Activated T-helper 1 cell treated with Interleukin-2 at 50 U/mL for 16 hours (primary cell): Measurements from ENCODE around the gene TCEAL3.
"Not testable (repeated sequence)": the region's sequence is repeated elsewhere in the genome, so short reads cannot be mapped to it uniquely, and the experiment has no call there.

Experiments used
- DNase-seq: peaks from one replicate; pipeline ENCODE4 v3.0.0-alpha.2; 2020; ENCODE audit warnings: low read depth

Gene TCEAL3

GRCh38 chrX:103626855-103627254 lies 19.1 kb downstream of the TCEAL3 start:
- DNase-seq: no peak

- DNase-seq: no peak
These were observed 20.9 kb downstream of the TCEAL3 start, which contains the start of gene TCEAL1 for GRCh38 chrX:103628386-103629317. TCEAL1 (plus strand) TSS chrX:103628975; CDS start chrX:103629917, 942 bp downstream.

GRCh38 chrX:103629318-103630170 lies 21.8 kb downstream of the TCEAL3 start:
- no peak for DNase-seq

- DNase-seq: no peak
These were observed 22.4 kb downstream of the TCEAL3 start for GRCh38 chrX:103630171-103630511.

- no peak for DNase-seq
These were observed 23.4 kb downstream of the TCEAL3 start for GRCh38 chrX:103631145-103631544.

- no peak for DNase-seq
These were observed 27.7 kb downstream of the TCEAL3 start for GRCh38 chrX:103635436-103635835.

- DNase-seq: no peak
These were observed 30.0 kb downstream of the TCEAL3 start for GRCh38 chrX:103637604-103638338.

- not testable (repeated sequence) for DNase-seq
These were observed 30.9 kb downstream of the TCEAL3 start for GRCh38 chrX:103638479-103639346.

GRCh38 chrX:103640401-103641155 lies 32.8 kb downstream of the TCEAL3 start:
- no peak for DNase-seq

- no peak for DNase-seq
These were observed 36.4 kb downstream of the TCEAL3 start for GRCh38 chrX:103644125-103644524.

- DNase-seq: no peak
These were observed 39.9 kb downstream of the TCEAL3 start for GRCh38 chrX:103647630-103648029.

GRCh38 chrX:103651151-103651773 lies 43.5 kb downstream of the TCEAL3 start:
- no peak for DNase-seq

GRCh38 chrX:103655230-103656000 lies 47.7 kb downstream of the TCEAL3 start:
- DNase-seq: not testable (repeated sequence)

- no peak for DNase-seq
These were observed 48.9 kb downstream of the TCEAL3 start for GRCh38 chrX:103656617-103657016.

- DNase-seq: not testable (repeated sequence)
These were observed 49.3 kb downstream of the TCEAL3 start for GRCh38 chrX:103657066-103657465.

- DNase-seq: no peak
These were observed 51.1 kb downstream of the TCEAL3 start for GRCh38 chrX:103658681-103659433.

GRCh38 chrX:103659460-103659859 lies 51.7 kb downstream of the TCEAL3 start:
- DNase-seq: not testable (repeated sequence)
